Parathyroid adenoma (tissue), 2 donors: ENCODE measurements around the gene CIT.
"Not testable (repeated sequence)": the region's sequence is repeated elsewhere in the genome, so short reads cannot be mapped to it uniquely, and the experiment has no call there.

Experiments used
- H2AFZ ChIP-seq: fragments of 300-600 bp; sonication (generic); one replicate; pipeline ENCODE4 v1.7.0; 2017; ENCODE audit warnings: antibody characterized with exemption, mild to moderate bottlenecking
- H3K27ac ChIP-seq: fragments of 300-600 bp; sonication (generic); one replicate; pipeline ENCODE4 v1.7.0; 2017
- H3K27me3 ChIP-seq: fragments of 300-600 bp; sonication (generic); one replicate; pipeline ENCODE4 v1.7.0; 2017; ENCODE audit warnings: low read length; ENCODE audit not compliant: control insufficient read depth, insufficient read depth
- H3K36me3 ChIP-seq: fragments of 300-600 bp; sonication (generic); one replicate; pipeline ENCODE4 v1.7.0; 2017; ENCODE audit warnings: low read length; ENCODE audit not compliant: control insufficient read depth, insufficient read depth
- H3K4me1 ChIP-seq: fragments of 300-600 bp; sonication (generic); one replicate; pipeline ENCODE4 v1.7.0; 2017; ENCODE audit warnings: control low read depth
- H3K4me2 ChIP-seq: fragments of 300-600 bp; sonication (generic); one replicate; pipeline ENCODE4 v1.7.0; 2017; ENCODE audit warnings: low read length
- H3K4me3 ChIP-seq: fragments of 300-600 bp; sonication (generic); one replicate; pipeline ENCODE4 v1.7.0; 2017; ENCODE audit warnings: low read depth, low read length
- H3K79me2 ChIP-seq: fragments of 300-600 bp; sonication (generic); one replicate; pipeline ENCODE4 v1.7.0; 2017; ENCODE audit warnings: control low read depth
- H3K9ac ChIP-seq: fragments of 300-600 bp; sonication (generic); one replicate; pipeline ENCODE4 v1.7.0; 2017; ENCODE audit warnings: mild to moderate bottlenecking
- H3K9me3 ChIP-seq: fragments of 300-600 bp; sonication (generic); one replicate; pipeline ENCODE4 v1.7.0; 2017; ENCODE audit warnings: low read length; ENCODE audit not compliant: control insufficient read depth
- CTCF ChIP-seq: fragments of 300-600 bp; sonication (generic); IDR thresholded peaks from one replicate; pipeline ENCODE4 v1.7.0; 2017; ENCODE audit warnings: antibody characterized with exemption, mild to moderate bottlenecking
- donor health status: primary hyperparathyroidism.

CIT gene

GRCh38 chr12:119710965-119711551 is 166.1 kb downstream of the CIT start:
- Histone ChIP-seq H3K4me2 (no peak overlapping the region), H3K9me3 (no peaks in the 10 kb centered on the region), H3K79me2 (no peaks in the 10 kb centered on the region), H3K4me1 (peaks cover 19% of the 10 kb centered on the region), H3K27ac (peak overlapping the region; percentile 68), H3K9ac (no peak overlapping the region), H3K4me3 (no peak overlapping the region), H2AFZ (peak overlapping the region; percentile 63), H3K27me3 (no peaks in the 10 kb centered on the region), H3K36me3 (no peaks in the 10 kb centered on the region)
- TF ChIP-seq CTCF = no peak

- H3K4me1 ChIP-seq = peaks cover 16% of the 10 kb centered on the region
Measured at GRCh38 chr12:119710374-119710964, 166.7 kb downstream of the CIT start.

GRCh38 chr12:119706427-119706826 is 170.7 kb downstream of the CIT start:
- H3K4me3 ChIP-seq, H3K4me2 ChIP-seq, H3K79me2 ChIP-seq, H3K9me3 ChIP-seq, H2AFZ ChIP-seq, H3K27ac ChIP-seq, H3K9ac ChIP-seq, H3K36me3 ChIP-seq, H3K27me3 ChIP-seq: not testable (repeated sequence)
- peaks cover 14% of the 10 kb centered on the region for H3K4me1 ChIP-seq

More at GRCh38 chr12:119710374-119710964, 166.7 kb downstream of the CIT start:
- Histone ChIP-seq H2AFZ (peak overlapping the region; percentile 63), H3K4me3 (no peak overlapping the region), H3K9me3 (no peaks in the 10 kb centered on the region), H3K9ac (no peak overlapping the region), H3K27me3 (no peaks in the 10 kb centered on the region), H3K27ac (peak overlapping the region; percentile 68), H3K4me2 (peak overlapping the region; percentile 24), H3K79me2 (no peaks in the 10 kb centered on the region), H3K36me3 (no peaks in the 10 kb centered on the region)
- TF ChIP-seq CTCF = no peak

GRCh38 chr12:119705182-119705581 is 171.9 kb downstream of the CIT start:
- Histone ChIP-seq H3K4me1 (peaks cover 2% of the 10 kb centered on the region), H2AFZ (no peak overlapping the region), H3K9ac (no peak overlapping the region), H3K4me3 (no peak overlapping the region), H3K27me3 (no peaks in the 10 kb centered on the region), H3K79me2 (no peaks in the 10 kb centered on the region), H3K4me2 (no peak overlapping the region), H3K36me3 (no peaks in the 10 kb centered on the region), H3K9me3 (no peaks in the 10 kb centered on the region), H3K27ac (no peak overlapping the region)
- no peak for TF ChIP-seq CTCF

GRCh38 chr12:119704065-119704747 is 172.9 kb downstream of the CIT start:
- Histone ChIP-seq H3K9ac (no peak overlapping the region), H3K27ac (peak overlapping the region; percentile 1), H3K27me3 (no peaks in the 10 kb centered on the region), H2AFZ (no peak overlapping the region), H3K36me3 (no peaks in the 10 kb centered on the region), H3K79me2 (no peaks in the 10 kb centered on the region), H3K4me2 (no peak overlapping the region), H3K9me3 (no peaks in the 10 kb centered on the region), H3K4me1 (no peaks in the 10 kb centered on the region), H3K4me3 (no peak overlapping the region)
- TF ChIP-seq CTCF = no peak
